HCT116 (cell line): ENCODE measurements around the gene SNAPC2. TPM values are rescaled to one million over a fixed set of nuclear protein-coding genes. Genes with fewer than 3 reads are reported as not detected.

Source experiments
- ATAC-seq: fragments of 200-7000 bp; cut with Tn5 transposase; 2 replicates; pipeline ENCODE4 v1.9.1; 2020; ENCODE audit warnings: mild to moderate bottlenecking, moderate library complexity
- BruUV-seq: library from RNA; stranded (reverse); fragments of 400-500 nt; replicated peaks from 2 replicates; lab custom pipeline; 2021; lab: Mats Ljungman, UMichigan
- CTCF ChIA-PET: fragments of 300-600 bp; sonication (Branson Sonifier 250); formaldehyde crosslinking; loops from one replicate; lab custom pipeline; 2021; ENCODE audit warnings: antibody characterized with exemption; lab: Charles Lee
- POLR2A ChIA-PET: fragments of 300-600, 350-600 bp; sonication (Branson Sonifier 250); formaldehyde crosslinking; loops from one replicate; lab custom pipeline; 2021; ENCODE audit warnings: antibody characterized with exemption; lab: Charles Lee
- RAD21 ChIA-PET, 2 experiments: fragments of 300-600 bp; sonication (Branson Sonifier 250); formaldehyde crosslinking; loops; one replicate each; lab custom pipeline; 2023; ENCODE audit warnings: low total read pairs in 2 of 2; ENCODE audit not compliant: uncharacterized antibody in 2 of 2, unreplicated experiment in 2 of 2, low non-redundant PET in 1 of 2; lab: Charles Lee
- DNase-seq: peaks from one replicate; pipeline ENCODE4 v3.0.0-alpha.2; 2010; ENCODE audit warnings: low read depth, low spot score
- H2AFZ ChIP-seq: fragments of 200-600 bp; shearing (Covaris generic), sonication (generic); 2 replicates; pipeline ENCODE4 v1.6.1; 2017; ENCODE audit warnings: low read depth, mixed run types, mixed read lengths, antibody characterized with exemption, low read length; ENCODE audit not compliant: poor library complexity, severe bottlenecking
- H3K27ac ChIP-seq: 2 replicates; pipeline ENCODE4 v1.5.1; 2012; ENCODE audit warnings: low read depth, low read length
- H3K27me3 ChIP-seq: fragments of 200-600 bp; sonication (generic); 2 replicates; pipeline ENCODE4 v1.6.1; 2016; ENCODE audit warnings: mixed run types, low read length, mixed read lengths; ENCODE audit not compliant: insufficient read depth
- H3K36me3 ChIP-seq, 2 experiments: fragments of 200-500 bp in 1 of 2; fragments of 200-600 bp in 1 of 2; sonication (Bioruptor generic) in 1 of 2; sonication (generic) in 1 of 2; 2 replicates each; pipeline versions ENCODE4 v1.5.1 to v1.6.1; 2014 to 2016; ENCODE audit warnings: low read length in 2 of 2, inconsistent platforms in 1 of 2, mixed read lengths in 1 of 2, mixed run types in 1 of 2; ENCODE audit not compliant: insufficient read depth in 2 of 2, control insufficient read depth in 1 of 2
- H3K4me1 ChIP-seq, 2 experiments: fragments of 200-600 bp in 1 of 2; sonication (generic) in 1 of 2; 2 replicates each; pipeline versions ENCODE4 v1.5.1 to v1.6.1; 2012 to 2017; ENCODE audit warnings: low read length in 2 of 2, inconsistent platforms in 1 of 2, mild to moderate bottlenecking in 1 of 2, mixed read lengths in 1 of 2, mixed run types in 1 of 2, moderate library complexity in 1 of 2; ENCODE audit not compliant: insufficient read depth in 2 of 2, control insufficient read depth in 1 of 2
- H3K4me2 ChIP-seq: fragments of 200-600 bp; sonication (generic); 2 replicates; pipeline ENCODE4 v1.6.1; 2017; ENCODE audit warnings: mixed run types, low read length, mixed read lengths
- H3K4me3 ChIP-seq, 2 experiments: fragments of 200-600 bp in 1 of 2; sonication (generic) in 1 of 2; replicated peaks in 1 of 2; 2 replicates each; pipeline ENCODE4 v1.5.1; 2011 to 2016; ENCODE audit warnings: low read length in 2 of 2, control low read depth in 1 of 2, low read depth in 1 of 2, mild to moderate bottlenecking in 1 of 2, mixed read lengths in 1 of 2, mixed run types in 1 of 2
- H3K79me2 ChIP-seq: fragments of 200-600 bp; sonication (generic); 2 replicates; pipeline ENCODE4 v1.6.1; 2017; ENCODE audit warnings: mild to moderate bottlenecking, mixed run types, low read length, moderate library complexity, mixed read lengths; ENCODE audit not compliant: insufficient read depth
- H3K9ac ChIP-seq: fragments of 200-600 bp; sonication (generic); 2 replicates; pipeline ENCODE4 v1.6.1; 2016; ENCODE audit warnings: low read length, mixed read lengths
- H3K9me2 ChIP-seq: fragments of 200-600 bp; sonication (generic), shearing (Covaris generic); 2 replicates; pipeline ENCODE4 v1.6.1; 2017; ENCODE audit warnings: mixed run types, mild to moderate bottlenecking, moderate library complexity; ENCODE audit not compliant: insufficient read depth
- H3K9me3 ChIP-seq, 2 experiments: fragments of 200-500 bp in 1 of 2; fragments of 200-600 bp in 1 of 2; sonication (Bioruptor generic) in 1 of 2; sonication (generic) in 1 of 2; 2 replicates each; pipeline ENCODE4 v1.6.1; 2014 to 2017; ENCODE audit warnings: low read length in 2 of 2, mixed read lengths in 2 of 2, inconsistent platforms in 1 of 2, low read depth in 1 of 2, mild to moderate bottlenecking in 1 of 2, mixed run types in 1 of 2, moderate library complexity in 1 of 2; ENCODE audit not compliant: control insufficient read depth in 1 of 2, insufficient read depth in 1 of 2
- H4K20me1 ChIP-seq: fragments of 200-600 bp; sonication (generic), shearing (Covaris generic); 2 replicates; pipeline ENCODE4 v1.6.1; 2017; ENCODE audit warnings: mixed run types, mild to moderate bottlenecking, moderate library complexity; ENCODE audit not compliant: insufficient read depth
- CEBPB ChIP-seq: IDR thresholded peaks from 2 replicates; pipeline ENCODE4 v1.6.1; 2012; ENCODE audit warnings: low read depth
- EGR1 ChIP-seq: IDR thresholded peaks from 2 replicates; pipeline ENCODE4 v1.6.1; 2012; ENCODE audit warnings: low read depth
- EZH2phosphoT487 ChIP-seq: fragments of 200-600 bp; IDR thresholded peaks from 2 replicates; pipeline ENCODE4 v1.6.1; 2018; ENCODE audit warnings: antibody characterized with exemption, borderline replicate concordance
- FOSL1 ChIP-seq: IDR thresholded peaks from 2 replicates; pipeline ENCODE4 v1.6.1; 2012; ENCODE audit warnings: low read depth
- JUND ChIP-seq: IDR thresholded peaks from 2 replicates; pipeline ENCODE4 v1.6.1; 2012
- POLR2A ChIP-seq: IDR thresholded peaks from 2 replicates; pipeline ENCODE4 v1.7.0; 2011; ENCODE audit warnings: borderline replicate concordance; ENCODE audit not compliant: insufficient read depth, insufficient read length; ENCODE audit errors: extremely low read depth
- POLR2AphosphoS5 ChIP-seq: IDR thresholded peaks from 2 replicates; pipeline ENCODE4 v1.6.1; 2011; ENCODE audit warnings: mild to moderate bottlenecking, low read depth, low read length, moderate library complexity
- RAD21 ChIP-seq: IDR thresholded peaks from 2 replicates; pipeline ENCODE4 v1.6.1; 2012; ENCODE audit warnings: low read depth, mild to moderate bottlenecking
- SIN3A ChIP-seq: IDR thresholded peaks from 2 replicates; pipeline ENCODE4 v1.6.1; 2012; ENCODE audit warnings: low read depth
- SP1 ChIP-seq: IDR thresholded peaks from 2 replicates; pipeline ENCODE4 v1.6.1; 2012; ENCODE audit warnings: low read depth
- SRF ChIP-seq: IDR thresholded peaks from 2 replicates; pipeline ENCODE4 v1.6.1; 2012; ENCODE audit warnings: low read depth
- TCF7L2 ChIP-seq: IDR thresholded peaks from 2 replicates; pipeline ENCODE4 v1.7.0; 2011; ENCODE audit warnings: borderline replicate concordance, inconsistent platforms; ENCODE audit not compliant: insufficient read depth, insufficient read length; ENCODE audit errors: extremely low read depth
- YY1 ChIP-seq: IDR thresholded peaks from 2 replicates; pipeline ENCODE4 v1.6.1; 2011; ENCODE audit warnings: low read length, low read depth, moderate library complexity, mild to moderate bottlenecking; ENCODE audit not compliant: insufficient replicate concordance; ENCODE audit errors: extremely low read depth
- ZNF274 ChIP-seq: fragments of 200-500 bp; sonication (Bioruptor generic); IDR thresholded peaks from 2 replicates; pipeline ENCODE4 v1.6.1; 2014; ENCODE audit warnings: mild to moderate bottlenecking, low read depth, low read length, inconsistent platforms
- intact Hi-C: fragments of 100-400 bp; cut with micrococcal nuclease; formaldehyde crosslinking; loops from 2 replicates; pipeline ENCODE4 v1.10.0; 2022
- total RNA-seq: library from RNA; stranded (reverse); gene quantifications from one replicate; pipeline ENCODE4 v1.2.1, GENCODE V29; 2021; ENCODE audit not compliant: unreplicated experiment
- TF ChIP-seq, protein P1 (sequence below): IDR thresholded peaks from 2 replicates; pipeline ENCODE4 v1.6.1; 2012; ENCODE audit warnings: low read depth
- TF ChIP-seq, protein P2 (sequence below): IDR thresholded peaks from 2 replicates; pipeline ENCODE4 v1.6.1; 2012
- TF ChIP-seq, protein P3 (sequence below): IDR thresholded peaks from 2 replicates; pipeline ENCODE4 v1.6.1; 2011; ENCODE audit warnings: mild to moderate bottlenecking, low read length, moderate library complexity; ENCODE audit not compliant: insufficient replicate concordance; ENCODE audit errors: extremely low read depth

SNAPC2 gene
- total RNA-seq, 1 experiment from 2014 or later: 42.9 TPM

DNA sequence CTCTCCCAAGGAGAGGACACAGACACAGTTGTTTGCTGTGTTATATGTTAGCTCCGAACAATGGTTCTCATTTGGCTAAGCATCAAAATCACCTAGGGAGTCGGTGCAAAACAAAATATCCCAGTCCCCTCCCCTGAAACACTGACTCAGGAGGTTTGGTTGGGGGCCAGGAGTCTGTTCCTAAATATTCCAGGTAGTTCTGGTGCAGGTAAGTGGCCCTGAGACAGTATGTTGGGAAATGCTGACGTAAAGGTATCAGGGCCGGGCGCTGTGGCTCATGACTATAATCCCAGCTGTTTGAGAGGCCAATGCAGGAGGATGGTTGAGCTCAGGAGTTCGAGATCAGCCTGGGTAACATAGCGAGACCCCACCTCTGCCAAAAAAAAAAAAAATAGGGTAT is 18.8 kb upstream of the SNAPC2 start:
- intact Hi-C loops: no loop called here
- H3K4me3 ChIP-seq: no peak overlapping the region
- CTCF ChIA-PET: no interaction called here

More for the DNA sequence above, 18.8 kb upstream of the SNAPC2 start:
- H3K36me3 ChIP-seq: peaks cover 0 to 9% of the 10 kb centered on the region in 2 experiments; a peak in 2 of 4 replicates
- POLR2A ChIA-PET: interaction anchor here (1.3 to 1.5 kb wide), 4 partner anchors 10 to 32 kb away, joined by 4 to 5 read pairs (median 4); partner anchors contain the start of genes LRRC8E and SNAPC2
- H3K4me2 ChIP-seq: no peak overlapping the region
- H3K79me2 ChIP-seq: peaks cover 34% of the 10 kb centered on the region
- BruUV-seq: no TSS peak
- no peaks in the 10 kb centered on the region for H3K9me3 ChIP-seq
- ATAC-seq (no peak), DNase-seq (no peak)
- no peak overlapping the region for H3K27ac ChIP-seq
- H3K9me2 ChIP-seq: no peaks in the 10 kb centered on the region
- H4K20me1 ChIP-seq: no peaks in the 10 kb centered on the region
- TF ChIP-seq CEBPB: no peak
- TF ChIP-seq POLR2A: no peak
- no peak for TF ChIP-seq YY1
- TF ChIP-seq TCF7L2: no peak
- no peak for TF ChIP-seq ZNF274
- TF ChIP-seq EZH2phosphoT487: no peak
- no peak for TF ChIP-seq JUND
- TF ChIP-seq RAD21: no peak
- TF ChIP-seq, protein P1, sequence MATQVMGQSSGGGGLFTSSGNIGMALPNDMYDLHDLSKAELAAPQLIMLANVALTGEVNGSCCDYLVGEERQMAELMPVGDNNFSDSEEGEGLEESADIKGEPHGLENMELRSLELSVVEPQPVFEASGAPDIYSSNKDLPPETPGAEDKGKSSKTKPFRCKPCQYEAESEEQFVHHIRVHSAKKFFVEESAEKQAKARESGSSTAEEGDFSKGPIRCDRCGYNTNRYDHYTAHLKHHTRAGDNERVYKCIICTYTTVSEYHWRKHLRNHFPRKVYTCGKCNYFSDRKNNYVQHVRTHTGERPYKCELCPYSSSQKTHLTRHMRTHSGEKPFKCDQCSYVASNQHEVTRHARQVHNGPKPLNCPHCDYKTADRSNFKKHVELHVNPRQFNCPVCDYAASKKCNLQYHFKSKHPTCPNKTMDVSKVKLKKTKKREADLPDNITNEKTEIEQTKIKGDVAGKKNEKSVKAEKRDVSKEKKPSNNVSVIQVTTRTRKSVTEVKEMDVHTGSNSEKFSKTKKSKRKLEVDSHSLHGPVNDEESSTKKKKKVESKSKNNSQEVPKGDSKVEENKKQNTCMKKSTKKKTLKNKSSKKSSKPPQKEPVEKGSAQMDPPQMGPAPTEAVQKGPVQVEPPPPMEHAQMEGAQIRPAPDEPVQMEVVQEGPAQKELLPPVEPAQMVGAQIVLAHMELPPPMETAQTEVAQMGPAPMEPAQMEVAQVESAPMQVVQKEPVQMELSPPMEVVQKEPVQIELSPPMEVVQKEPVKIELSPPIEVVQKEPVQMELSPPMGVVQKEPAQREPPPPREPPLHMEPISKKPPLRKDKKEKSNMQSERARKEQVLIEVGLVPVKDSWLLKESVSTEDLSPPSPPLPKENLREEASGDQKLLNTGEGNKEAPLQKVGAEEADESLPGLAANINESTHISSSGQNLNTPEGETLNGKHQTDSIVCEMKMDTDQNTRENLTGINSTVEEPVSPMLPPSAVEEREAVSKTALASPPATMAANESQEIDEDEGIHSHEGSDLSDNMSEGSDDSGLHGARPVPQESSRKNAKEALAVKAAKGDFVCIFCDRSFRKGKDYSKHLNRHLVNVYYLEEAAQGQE: no peak
- TF ChIP-seq FOSL1: no peak
- no peak for TF ChIP-seq SP1
- TF ChIP-seq, protein P2, sequence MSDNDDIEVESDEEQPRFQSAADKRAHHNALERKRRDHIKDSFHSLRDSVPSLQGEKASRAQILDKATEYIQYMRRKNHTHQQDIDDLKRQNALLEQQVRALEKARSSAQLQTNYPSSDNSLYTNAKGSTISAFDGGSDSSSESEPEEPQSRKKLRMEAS: no peak
- TF ChIP-seq EGR1: no peak
- no peak for TF ChIP-seq POLR2AphosphoS5
- no peak for TF ChIP-seq SIN3A
- TF ChIP-seq SRF: no peak
- TF ChIP-seq, protein P3, sequence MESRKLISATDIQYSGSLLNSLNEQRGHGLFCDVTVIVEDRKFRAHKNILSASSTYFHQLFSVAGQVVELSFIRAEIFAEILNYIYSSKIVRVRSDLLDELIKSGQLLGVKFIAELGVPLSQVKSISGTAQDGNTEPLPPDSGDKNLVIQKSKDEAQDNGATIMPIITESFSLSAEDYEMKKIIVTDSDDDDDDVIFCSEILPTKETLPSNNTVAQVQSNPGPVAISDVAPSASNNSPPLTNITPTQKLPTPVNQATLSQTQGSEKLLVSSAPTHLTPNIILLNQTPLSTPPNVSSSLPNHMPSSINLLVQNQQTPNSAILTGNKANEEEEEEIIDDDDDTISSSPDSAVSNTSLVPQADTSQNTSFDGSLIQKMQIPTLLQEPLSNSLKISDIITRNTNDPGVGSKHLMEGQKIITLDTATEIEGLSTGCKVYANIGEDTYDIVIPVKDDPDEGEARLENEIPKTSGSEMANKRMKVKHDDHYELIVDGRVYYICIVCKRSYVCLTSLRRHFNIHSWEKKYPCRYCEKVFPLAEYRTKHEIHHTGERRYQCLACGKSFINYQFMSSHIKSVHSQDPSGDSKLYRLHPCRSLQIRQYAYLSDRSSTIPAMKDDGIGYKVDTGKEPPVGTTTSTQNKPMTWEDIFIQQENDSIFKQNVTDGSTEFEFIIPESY: no peak
- RAD21 ChIA-PET: no interaction called here
- no peaks in the 10 kb centered on the region for H3K27me3 ChIP-seq
- no peak overlapping the region for H3K9ac ChIP-seq
- no peak overlapping the region for H2AFZ ChIP-seq
- H3K4me1 ChIP-seq: peaks cover 3 to 27% of the 10 kb centered on the region in 2 experiments; a peak in 2 of 4 replicates
